PC-9 (cell line): ENCODE results near the gene LAMB1.

Experiments
- EZH2 ChIP-seq: fragments of 200-600 bp; sonication (generic); IDR thresholded peaks from 2 replicates; pipeline ENCODE4 v1.8.0; 2017; ENCODE audit warnings: antibody characterized with exemption, low read depth
- TF ChIP-seq, protein P1 (sequence below): fragments of 200-600 bp; sonication (generic); conservative IDR thresholded peaks from 2 replicates; pipeline ENCODE4 v1.6.1; 2017; ENCODE audit warnings: mixed run types, antibody characterized with exemption, mild to moderate bottlenecking, moderate library complexity

DNA sequence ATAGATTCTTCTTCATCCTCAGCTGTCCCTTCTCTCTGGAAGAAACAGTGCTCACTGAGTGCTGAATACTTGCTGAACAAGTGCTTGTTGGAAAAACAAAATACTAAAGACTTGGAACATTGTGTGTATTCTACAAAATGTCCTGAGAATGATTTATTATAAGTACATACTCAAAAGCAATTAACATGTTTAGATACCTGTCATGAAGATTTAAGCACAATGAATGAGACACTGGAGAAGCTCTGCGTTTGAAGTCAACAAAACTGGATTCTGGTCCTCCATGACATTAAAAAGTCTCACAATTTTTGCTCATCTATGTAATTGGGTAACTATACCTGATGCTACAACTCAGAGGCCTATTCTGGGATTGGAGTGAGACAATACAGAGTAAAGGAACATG is 34.8 kb upstream of the LAMB1 start:
- TF ChIP-seq, protein P1, sequence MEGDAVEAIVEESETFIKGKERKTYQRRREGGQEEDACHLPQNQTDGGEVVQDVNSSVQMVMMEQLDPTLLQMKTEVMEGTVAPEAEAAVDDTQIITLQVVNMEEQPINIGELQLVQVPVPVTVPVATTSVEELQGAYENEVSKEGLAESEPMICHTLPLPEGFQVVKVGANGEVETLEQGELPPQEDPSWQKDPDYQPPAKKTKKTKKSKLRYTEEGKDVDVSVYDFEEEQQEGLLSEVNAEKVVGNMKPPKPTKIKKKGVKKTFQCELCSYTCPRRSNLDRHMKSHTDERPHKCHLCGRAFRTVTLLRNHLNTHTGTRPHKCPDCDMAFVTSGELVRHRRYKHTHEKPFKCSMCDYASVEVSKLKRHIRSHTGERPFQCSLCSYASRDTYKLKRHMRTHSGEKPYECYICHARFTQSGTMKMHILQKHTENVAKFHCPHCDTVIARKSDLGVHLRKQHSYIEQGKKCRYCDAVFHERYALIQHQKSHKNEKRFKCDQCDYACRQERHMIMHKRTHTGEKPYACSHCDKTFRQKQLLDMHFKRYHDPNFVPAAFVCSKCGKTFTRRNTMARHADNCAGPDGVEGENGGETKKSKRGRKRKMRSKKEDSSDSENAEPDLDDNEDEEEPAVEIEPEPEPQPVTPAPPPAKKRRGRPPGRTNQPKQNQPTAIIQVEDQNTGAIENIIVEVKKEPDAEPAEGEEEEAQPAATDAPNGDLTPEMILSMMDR: no peak
- TF ChIP-seq EZH2: no peak
